ENCODE results near the gene RPS6KA5. TPM values are rescaled to one million over a fixed set of nuclear protein-coding genes. Genes with fewer than 3 reads are reported as not detected.

RPS6KA5 gene
- total RNA-seq, 4 donors from 2014 or later = 30.8 to 48.6 (median 36.6) TPM

DNA sequence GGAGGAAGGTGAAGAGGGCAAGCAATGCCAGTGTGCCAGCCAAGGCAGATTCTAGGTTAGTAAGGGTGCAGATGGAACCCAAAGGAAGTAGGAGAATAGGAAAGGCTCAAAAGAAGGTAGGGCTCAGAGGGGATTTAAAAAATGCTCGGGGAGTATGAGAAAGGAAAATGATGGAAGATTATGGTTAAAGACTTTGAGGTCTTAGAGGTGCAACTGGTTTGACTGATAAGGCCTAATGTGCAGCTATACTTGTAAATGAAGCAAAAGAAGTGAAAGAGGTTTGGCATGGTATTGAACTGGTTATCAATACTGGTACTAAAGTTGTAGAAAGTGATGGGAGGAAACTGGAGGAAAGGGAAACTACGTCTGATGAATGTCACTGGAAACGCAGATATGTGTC lies 94.7 kb downstream of the RPS6KA5 start:
- no peaks in the 10 kb centered on the region for H3K36me3 ChIP-seq
- TF ChIP-seq, protein P1, sequence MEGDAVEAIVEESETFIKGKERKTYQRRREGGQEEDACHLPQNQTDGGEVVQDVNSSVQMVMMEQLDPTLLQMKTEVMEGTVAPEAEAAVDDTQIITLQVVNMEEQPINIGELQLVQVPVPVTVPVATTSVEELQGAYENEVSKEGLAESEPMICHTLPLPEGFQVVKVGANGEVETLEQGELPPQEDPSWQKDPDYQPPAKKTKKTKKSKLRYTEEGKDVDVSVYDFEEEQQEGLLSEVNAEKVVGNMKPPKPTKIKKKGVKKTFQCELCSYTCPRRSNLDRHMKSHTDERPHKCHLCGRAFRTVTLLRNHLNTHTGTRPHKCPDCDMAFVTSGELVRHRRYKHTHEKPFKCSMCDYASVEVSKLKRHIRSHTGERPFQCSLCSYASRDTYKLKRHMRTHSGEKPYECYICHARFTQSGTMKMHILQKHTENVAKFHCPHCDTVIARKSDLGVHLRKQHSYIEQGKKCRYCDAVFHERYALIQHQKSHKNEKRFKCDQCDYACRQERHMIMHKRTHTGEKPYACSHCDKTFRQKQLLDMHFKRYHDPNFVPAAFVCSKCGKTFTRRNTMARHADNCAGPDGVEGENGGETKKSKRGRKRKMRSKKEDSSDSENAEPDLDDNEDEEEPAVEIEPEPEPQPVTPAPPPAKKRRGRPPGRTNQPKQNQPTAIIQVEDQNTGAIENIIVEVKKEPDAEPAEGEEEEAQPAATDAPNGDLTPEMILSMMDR (IDR thresholded peaks at IDR 0.05) = no peak
- TF ChIP-seq POLR2A (IDR thresholded peaks at IDR 0.05) = no peak
- no peak for TF ChIP-seq EP300 (IDR thresholded peaks at IDR 0.05)
- no peak for TF ChIP-seq POLR2AphosphoS5 (IDR thresholded peaks at IDR 0.05)
- H3K27me3 ChIP-seq = no peaks in the 10 kb centered on the region
- no peak for ATAC-seq
- no peaks in the 10 kb centered on the region for H3K9me3 ChIP-seq
- H3K27ac ChIP-seq = no peak overlapping the region
- peaks cover 0 to 26% (median 6%) of the 10 kb centered on the region in 3 donors for H3K4me1 ChIP-seq
- no peak overlapping the region for H3K4me3 ChIP-seq
- 79 to 94% methylated on average over 3 of the region's 3 CpGs for WGBS, 2 donors (ENCODE audit: low coverage in 1 of 2)

DNA sequence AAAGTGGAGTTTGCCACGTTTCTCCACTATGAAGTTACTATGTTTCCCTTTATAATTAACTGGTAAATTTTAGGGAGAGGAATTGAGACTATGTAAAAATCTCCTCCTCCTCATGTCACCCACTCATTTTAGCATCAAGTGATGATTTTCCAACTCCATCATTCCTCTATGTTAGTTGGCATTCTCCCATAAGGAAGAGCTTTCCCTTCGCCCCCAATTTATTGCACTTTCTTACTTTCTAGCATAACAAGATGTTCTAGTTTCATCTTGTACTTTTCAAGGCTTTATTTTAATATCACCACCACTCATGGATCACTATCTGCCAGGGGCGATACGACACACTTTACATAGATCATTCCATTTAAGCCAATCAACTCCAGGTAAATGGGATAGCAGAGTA lies 97.1 kb downstream of the RPS6KA5 start:
- no peak overlapping the region for H3K27ac ChIP-seq
- no peaks in the 10 kb centered on the region for H3K27me3 ChIP-seq
- TF ChIP-seq, protein P1 (IDR thresholded peaks at IDR 0.05) = no peak
- TF ChIP-seq POLR2A (IDR thresholded peaks at IDR 0.05) = no peak
- TF ChIP-seq EP300 (IDR thresholded peaks at IDR 0.05) = no peak
- no peak for TF ChIP-seq POLR2AphosphoS5 (IDR thresholded peaks at IDR 0.05)
- H3K36me3 ChIP-seq = no peaks in the 10 kb centered on the region
- 89 to 100% methylated on average over 4 of the region's 4 CpGs for WGBS, 2 donors (ENCODE audit: low coverage in 1 of 2)
- no peak overlapping the region for H3K4me3 ChIP-seq
- no peak for ATAC-seq
- H3K9me3 ChIP-seq = no peaks in the 10 kb centered on the region
- H3K4me1 ChIP-seq = peaks cover 0 to 14% (median 0%) of the 10 kb centered on the region in 3 donors

DNA sequence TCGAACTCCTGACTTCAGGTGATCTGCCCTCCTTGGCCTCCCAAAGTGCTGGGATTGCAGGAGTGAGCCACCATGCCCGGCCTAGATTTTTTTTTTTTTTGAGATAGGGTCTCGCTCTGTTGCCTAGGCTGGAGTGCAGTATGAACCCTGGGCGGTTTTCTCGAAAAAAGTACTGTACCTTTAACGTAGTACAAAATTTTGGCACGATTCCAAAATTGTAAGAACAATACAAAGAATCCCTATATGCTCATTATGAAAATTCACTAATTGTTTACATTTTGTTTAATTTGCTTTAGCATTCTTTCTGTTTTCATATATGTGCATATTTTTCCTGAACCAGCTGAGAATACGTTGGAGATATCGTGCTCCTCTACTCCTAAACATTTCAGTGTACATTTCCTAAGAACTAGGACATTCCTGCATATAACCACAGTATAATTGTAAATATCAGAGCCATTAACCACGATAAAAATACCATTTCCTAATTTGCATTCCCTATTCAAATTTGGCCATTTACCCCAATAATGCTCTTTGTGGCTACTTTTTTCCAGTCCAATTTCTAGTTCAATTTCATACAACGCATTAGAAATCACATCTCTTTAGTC lies 97.8 kb downstream of the RPS6KA5 start:
- 76 to 82% methylated on average over 11 of the region's 11 CpGs for WGBS, 2 donors (ENCODE audit: low coverage in 1 of 2)
- no peak for ATAC-seq
- Histone ChIP-seq H3K27ac (no peak overlapping the region), H3K27me3 (no peaks in the 10 kb centered on the region), H3K4me1 (peaks cover 0 to 14% (median 0%) of the 10 kb centered on the region in 3 donors), H3K4me3 (no peak overlapping the region), H3K9me3 (no peaks in the 10 kb centered on the region), H3K36me3 (peaks cover 0 to under 1% of the 10 kb centered on the region in 2 donors)
- TF ChIP-seq, protein P1 (IDR thresholded peaks at IDR 0.05) = no peak
- TF ChIP-seq POLR2AphosphoS5 (IDR thresholded peaks at IDR 0.05) (no peak), EP300 (IDR thresholded peaks at IDR 0.05) (no peak), POLR2A (IDR thresholded peaks at IDR 0.05) (no peak)

DNA sequence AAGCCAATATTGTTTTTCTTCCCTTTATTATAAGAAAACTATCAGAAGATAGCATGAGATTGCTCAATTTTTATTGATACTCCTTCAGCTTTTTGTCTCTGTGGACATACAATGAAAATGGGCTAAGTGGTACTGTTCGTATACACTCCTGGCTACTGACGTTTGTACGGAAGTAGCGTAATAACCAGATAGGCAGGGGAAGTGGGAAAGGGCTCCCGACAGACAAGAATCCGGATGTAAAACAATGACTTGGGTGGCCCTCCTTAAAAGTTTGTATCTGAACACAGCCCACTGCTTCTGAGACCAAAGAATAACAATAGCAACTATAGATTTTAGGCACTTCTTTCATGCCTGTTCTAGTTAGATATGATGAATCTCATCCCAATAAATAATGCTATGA lies 99.6 kb downstream of the RPS6KA5 start:
- H3K27ac ChIP-seq = no peak overlapping the region
- peaks cover 0 to 14% (median 0%) of the 10 kb centered on the region in 3 donors for H3K4me1 ChIP-seq
- TF ChIP-seq EP300 (IDR thresholded peaks at IDR 0.05) (no peak), POLR2A (IDR thresholded peaks at IDR 0.05) (no peak), POLR2AphosphoS5 (IDR thresholded peaks at IDR 0.05) (no peak)
- TF ChIP-seq, protein P1 (IDR thresholded peaks at IDR 0.05) = no peak
- H3K36me3 ChIP-seq = peaks cover 0 to 3% of the 10 kb centered on the region in 2 donors
- no peak for ATAC-seq
- no peak overlapping the region for H3K4me3 ChIP-seq
- peaks cover 0 to 16% (median 0%) of the 10 kb centered on the region in 3 donors for H3K9me3 ChIP-seq
- 73 to 90% methylated on average over 2 to 5 of the region's 6 CpGs for WGBS, 2 donors (ENCODE audit: low coverage in 1 of 2)
- no peaks in the 10 kb centered on the region for H3K27me3 ChIP-seq

DNA sequence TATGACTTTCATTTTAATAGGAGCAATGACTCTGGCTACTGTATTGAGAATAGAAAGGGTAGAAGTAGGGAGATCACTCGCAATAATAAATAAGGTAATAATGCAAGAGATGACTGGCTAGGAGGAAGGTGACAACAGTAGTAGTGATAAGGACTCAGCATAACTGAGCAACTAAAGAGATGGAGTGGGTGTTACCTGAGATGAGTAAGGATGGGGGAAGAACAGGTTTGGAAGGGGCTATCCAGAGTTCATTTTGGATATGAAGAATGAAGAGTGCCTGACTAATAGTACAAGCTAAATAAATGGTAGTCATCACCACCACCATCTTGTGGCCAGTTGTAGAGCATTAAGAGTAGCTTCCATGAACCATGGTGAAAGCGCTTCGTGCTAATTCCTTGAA lies 101.1 kb downstream of the RPS6KA5 start:
- H3K4me1 ChIP-seq = peaks cover 0 to 14% (median 0%) of the 10 kb centered on the region in 3 donors
- peaks cover 0 to 19% (median 0%) of the 10 kb centered on the region in 3 donors for H3K9me3 ChIP-seq
- no peak overlapping the region for H3K4me3 ChIP-seq
- peaks cover 0 to 3% of the 10 kb centered on the region in 2 donors for H3K36me3 ChIP-seq
- no peak overlapping the region for H3K27ac ChIP-seq
- H3K27me3 ChIP-seq = no peaks in the 10 kb centered on the region
- 72 to 98% methylated on average over 2 to 3 of the region's 3 CpGs for WGBS, 2 donors (ENCODE audit: low coverage in 1 of 2)
- TF ChIP-seq EP300 (IDR thresholded peaks at IDR 0.05) = no peak
- TF ChIP-seq, protein P1 (IDR thresholded peaks at IDR 0.05) = no peak
- no peak for TF ChIP-seq POLR2AphosphoS5 (IDR thresholded peaks at IDR 0.05)
- TF ChIP-seq POLR2A (IDR thresholded peaks at IDR 0.05) = no peak
- no peak for ATAC-seq

All from gastroesophageal sphincter (tissue), 4 donors.